GM18873 (cell line): Measurements from ENCODE around the gene ZNF878.
A peak's percentile ranks its signal among the peaks of the same experiment; 100 is the strongest.
"Not testable (repeated sequence)": the region's sequence is repeated elsewhere in the genome, so short reads cannot be mapped to it uniquely, and the experiment has no call there.

Source experiments
- ATAC-seq: cut with Tn5 transposase; IDR thresholded peaks from one replicate; pipeline ENCODE4 v1.9.1; 2021; ENCODE audit warnings: mild to moderate bottlenecking, moderate library complexity, moderate number of reproducible peaks; ENCODE audit not compliant: unreplicated experiment, low FRiP score

The ZNF878 gene

DNA sequence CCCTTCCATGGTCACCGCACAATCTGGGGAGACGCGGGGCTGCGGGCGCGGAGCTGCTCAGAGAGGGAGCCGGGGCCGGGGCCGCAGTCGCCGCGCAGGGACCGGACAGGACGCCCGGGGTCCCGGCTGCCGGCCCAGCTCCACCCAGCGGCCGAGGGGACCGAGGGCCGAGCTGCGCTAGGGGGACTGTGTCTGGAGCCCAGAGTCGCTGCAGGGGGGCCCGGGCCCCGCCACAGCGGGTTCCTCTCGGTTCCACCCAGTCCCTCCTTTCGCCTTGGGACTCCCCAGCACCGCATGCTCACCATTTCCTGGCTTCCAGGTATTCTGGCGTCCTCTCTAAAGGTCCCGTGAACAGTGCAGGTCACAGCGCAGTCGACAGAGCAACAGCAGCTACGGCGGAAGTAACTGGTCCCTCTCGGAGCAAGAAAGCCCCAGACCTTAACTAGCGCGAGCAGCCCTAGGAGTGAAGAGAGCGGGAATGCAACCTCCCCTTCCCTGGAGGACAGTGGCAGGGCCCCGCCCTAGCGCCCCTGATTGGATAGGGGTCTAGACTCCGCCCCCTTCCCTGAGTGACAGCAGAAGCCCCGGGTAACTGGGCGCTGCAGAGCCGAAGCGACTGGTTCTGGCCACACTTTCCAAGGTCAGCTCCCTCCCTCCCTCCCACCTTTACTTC, at the start of gene ZNF878:
ZNF878 (minus strand) TSS at position 465 of the 673 bp plus-strand sequence; CDS start at position 305, 160 bp downstream.
- peak; percentile 73 for ATAC-seq

DNA sequence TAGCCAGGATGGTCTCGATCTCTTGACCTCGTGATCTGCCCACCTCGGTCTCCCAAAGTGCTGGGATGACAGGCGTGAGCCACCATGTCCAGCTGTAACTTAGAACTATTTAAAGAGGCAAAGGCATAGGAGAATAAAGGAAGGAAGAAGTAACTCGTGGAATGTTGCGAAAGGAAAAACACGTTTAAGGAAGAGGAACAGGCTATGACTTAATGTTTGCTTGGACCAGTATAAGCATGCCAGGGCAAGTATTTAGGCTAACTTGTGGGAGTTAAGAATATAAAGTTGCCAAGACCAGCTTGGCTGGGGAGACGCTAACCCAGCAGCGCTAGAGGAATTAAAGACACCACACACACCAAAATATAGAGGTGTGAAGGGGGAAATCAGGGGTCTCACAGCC, 45.3 kb upstream of the ZNF878 start:
- no peak for ATAC-seq

DNA sequence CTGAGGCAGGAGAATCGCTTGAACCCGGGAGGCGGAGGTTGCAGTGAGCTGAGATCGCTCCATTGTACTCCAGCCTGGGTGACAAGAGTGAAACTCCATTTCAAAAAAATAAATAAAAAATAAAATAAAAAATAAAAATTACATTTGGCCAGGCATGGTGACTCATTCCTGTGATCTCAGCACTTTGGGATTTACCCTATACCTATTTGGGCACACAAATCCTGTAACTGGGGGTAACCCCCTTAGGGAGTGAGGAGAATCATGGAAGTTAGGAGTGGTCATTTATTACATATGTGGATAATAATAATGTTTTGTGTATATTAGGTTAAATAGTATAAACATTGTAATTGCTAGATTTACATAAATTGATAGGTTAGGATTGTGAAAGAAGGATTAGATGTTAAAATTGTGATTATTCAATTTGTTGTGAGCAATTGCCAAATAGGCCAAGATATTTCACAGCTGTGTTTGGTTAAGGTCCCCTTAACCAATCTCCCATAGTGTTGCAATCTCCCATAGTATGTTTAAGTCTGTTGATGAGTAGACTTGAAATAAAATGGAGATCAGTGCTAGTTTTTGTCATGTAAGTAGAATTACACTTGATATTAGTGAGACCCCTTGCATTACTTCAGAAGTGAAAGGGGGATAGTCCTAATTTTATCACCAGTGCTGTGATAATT, 42.5 kb upstream of the ZNF878 start:
- no peak for ATAC-seq

DNA sequence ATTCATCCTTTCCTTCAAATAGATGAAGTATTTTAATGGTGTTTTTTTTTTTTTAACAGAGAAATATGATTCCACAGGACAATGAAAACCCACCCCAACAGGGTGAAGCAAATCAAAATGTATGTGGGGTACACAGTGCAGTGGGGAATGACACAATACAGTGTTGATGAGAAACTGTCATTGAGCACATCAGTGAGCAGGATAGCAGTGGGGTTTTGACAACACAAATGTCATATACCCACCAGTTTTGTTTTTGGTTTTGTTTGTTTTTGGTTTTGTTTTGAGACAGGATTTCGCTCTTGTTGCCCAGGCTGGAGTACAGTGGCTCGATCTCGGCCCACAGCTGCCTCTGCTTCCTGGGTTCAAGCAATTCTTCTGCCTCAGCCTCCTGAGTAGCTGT, 41.0 kb upstream of the ZNF878 start:
- ATAC-seq = no peak

DNA sequence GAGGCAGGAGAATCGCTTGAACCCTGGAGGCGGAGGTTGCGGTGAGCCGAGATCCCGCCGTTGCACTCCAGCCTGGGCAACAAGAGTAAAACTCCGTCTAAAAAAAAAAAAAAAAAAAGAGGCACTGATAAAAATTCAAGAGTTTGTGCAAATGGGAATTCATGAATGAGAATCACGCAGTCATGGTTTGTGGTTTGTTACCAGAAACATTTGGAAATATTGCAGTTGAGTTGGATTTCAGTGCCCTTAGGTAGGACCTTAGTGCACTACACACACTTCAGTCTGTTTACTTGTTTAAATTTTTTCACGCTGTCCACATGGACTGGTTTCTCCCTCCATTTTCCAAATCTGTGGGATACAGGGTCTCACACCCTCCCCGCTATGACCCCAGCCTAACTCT, 40.2 kb upstream of the ZNF878 start:
- no peak for ATAC-seq

DNA sequence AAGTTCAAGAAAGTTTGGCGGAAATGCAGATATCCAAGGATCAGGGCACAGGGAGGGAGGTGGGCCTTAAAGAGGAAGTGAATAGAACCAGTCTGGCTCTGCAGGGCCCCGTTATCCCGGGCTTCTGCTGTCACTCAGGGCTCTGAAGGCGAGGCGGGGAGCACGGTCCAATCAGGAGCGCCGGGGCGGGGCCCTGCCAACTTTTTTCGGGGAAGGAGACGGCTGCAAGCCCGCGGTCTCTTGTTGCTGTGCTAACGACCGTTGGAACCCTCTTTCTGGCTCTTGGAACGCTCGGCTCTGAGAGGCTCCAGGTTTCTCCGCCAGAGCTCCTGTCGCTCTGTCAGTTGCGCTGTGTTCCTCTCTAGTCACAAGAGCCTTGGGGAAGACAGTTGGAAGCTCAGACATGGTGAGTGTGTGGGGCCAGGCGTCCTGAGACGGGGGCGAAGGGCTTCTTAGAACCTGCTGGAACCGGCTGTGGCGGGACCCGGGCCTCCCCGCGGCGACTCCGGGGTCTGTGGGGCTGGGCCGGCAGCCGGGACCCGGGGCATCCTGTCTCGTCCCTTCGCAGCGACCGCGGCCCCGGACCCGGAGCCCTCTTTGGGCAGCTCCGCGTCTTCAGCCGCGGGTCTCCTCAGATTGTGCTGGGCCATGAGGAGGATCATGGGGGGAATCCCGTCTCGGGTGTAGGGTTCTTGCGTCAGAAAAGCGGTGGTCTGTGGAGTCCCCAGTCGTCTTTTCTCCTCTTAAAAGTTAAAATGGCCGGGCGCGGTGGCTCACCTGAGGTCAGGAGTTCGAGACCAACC, 39.5 kb upstream of the ZNF878 start:
- ATAC-seq = no peak

DNA sequence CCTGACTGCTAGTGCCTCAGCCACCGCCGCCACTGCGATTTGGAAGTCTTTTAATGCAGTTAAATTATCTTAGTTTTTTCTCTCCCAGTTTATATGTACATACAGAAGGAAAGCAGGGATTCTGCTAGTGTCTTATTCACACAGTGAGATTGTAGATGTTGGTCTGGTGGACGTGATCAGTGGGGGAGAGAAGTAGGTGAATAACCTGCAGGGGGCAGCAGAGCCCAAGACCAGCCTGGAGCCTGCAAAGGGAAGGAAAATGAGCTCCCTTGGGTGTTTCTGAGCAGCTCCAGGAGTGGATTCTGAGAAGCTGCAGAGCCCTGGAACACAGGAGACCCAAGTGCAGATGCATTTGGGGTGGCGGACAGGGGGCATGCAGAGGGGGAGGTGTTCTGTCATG, 38.0 kb upstream of the ZNF878 start:
- ATAC-seq = no peak

DNA sequence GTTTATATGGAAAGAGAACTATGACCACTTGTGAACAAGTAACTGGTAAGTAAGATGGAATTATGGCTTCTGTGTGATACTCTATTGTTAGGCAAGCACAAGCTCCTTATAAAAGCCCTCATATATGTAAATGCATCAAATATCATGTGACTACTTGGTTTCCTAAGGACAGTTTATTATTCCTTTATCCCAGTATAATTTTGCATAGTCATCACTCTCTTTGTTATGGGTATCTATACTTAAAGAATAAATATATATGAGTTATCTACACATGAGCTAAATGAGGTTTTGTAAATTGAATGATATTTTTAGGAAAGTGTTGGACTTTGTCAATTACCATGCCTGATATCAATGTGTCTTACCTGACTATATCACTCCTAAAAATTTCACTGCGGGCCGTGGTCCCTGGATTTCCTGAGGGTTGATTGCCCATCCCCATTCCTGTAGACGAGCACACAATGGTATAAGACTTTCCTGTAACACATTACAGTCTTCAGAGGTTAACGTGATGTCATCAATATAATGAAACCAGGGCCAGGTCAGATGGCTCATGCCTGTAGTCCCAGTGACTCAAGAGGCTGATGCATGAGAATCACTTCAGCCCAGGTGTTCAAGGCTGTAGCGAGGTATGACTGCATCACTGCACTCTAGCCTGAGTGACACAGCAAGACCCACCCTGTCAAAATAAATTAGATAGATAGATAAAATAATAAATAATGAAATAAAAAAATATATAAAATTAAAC, 32.5 kb upstream of the ZNF878 start:
- no peak for ATAC-seq

DNA sequence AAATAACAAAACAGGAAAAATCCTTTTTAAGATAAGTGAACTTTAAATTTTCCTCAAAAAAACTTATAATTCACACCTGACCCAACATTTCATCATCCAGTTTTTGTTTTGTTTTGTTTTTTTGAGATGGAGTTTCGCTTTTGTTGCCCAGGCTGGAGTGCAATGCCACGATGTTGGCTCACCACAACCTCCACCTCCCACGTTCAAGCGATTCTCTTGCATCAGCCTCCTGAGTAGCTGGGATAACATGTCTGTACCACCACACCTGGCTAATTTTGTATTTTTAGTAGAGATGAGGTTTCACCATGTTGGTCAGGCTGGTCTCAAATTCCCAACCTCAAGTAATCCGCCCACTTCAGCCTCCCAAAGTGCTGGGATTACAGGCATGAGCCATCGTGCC, 30.6 kb upstream of the ZNF878 start:
- not testable (repeated sequence) for ATAC-seq

DNA sequence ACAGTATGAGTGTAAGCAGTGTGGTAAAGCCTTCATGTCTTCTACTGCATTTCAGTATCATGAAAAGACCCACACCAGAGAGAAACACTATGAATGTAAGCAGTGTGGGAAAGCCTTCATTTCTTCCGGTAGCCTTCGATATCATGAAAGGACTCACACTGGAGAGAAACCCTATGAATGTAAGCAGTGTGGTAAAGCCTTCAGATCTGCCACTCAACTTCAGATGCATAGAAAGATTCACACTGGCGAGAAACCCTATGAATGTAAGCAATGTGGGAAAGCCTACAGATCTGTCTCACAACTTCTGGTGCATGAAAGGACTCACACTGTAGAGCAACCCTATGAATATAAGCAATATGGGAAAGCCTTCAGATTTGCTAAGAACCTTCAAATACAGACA, 24.6 kb upstream of the ZNF878 start:
- no peak for ATAC-seq

DNA sequence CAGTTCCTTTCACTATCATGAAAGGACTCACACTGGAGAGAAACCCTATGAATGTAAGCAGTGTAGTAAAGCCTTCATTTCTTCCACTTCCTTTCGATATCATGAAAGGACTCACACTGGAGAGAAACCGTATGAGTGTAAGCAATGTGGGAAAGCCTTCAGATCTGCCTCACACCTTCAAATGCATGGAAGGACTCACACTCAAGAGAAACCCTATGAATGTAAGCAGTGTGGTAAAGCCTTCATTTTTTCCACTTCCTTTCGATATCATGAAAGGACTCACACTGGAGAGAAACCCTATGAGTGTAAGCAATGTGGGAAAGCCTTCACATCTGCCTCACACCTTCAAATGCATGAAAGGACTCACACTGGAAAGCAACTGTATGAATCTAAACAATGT, 23.6 kb upstream of the ZNF878 start:
- not testable (repeated sequence) for ATAC-seq

DNA sequence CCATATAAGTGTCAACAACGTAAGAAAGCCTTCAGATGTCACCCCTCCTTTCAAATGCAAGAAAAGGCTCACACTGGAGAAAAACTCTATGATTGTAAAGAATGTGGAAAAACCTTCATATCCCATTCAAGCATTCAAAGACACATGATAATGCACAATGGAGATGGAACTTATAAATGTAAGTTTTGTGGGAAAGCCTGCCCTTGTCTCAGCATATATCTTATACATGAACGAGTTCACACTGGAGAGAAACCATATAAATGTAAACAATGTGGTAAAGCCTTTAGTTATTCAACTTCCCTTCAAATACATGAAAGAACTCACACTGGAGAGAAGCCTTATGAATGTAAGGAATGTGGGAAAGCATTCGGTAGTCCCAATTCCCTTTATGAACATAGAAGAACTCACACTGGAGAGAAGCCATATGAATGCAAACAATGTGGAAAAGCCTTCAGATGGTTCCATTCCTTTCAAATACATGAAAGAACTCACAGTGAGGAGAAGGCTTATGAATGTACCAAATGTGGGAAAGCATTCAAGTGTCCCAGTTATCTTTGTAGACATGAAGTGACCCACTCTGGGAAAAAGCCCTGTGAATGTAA, 22.9 kb upstream of the ZNF878 start:
- ATAC-seq = no peak

DNA sequence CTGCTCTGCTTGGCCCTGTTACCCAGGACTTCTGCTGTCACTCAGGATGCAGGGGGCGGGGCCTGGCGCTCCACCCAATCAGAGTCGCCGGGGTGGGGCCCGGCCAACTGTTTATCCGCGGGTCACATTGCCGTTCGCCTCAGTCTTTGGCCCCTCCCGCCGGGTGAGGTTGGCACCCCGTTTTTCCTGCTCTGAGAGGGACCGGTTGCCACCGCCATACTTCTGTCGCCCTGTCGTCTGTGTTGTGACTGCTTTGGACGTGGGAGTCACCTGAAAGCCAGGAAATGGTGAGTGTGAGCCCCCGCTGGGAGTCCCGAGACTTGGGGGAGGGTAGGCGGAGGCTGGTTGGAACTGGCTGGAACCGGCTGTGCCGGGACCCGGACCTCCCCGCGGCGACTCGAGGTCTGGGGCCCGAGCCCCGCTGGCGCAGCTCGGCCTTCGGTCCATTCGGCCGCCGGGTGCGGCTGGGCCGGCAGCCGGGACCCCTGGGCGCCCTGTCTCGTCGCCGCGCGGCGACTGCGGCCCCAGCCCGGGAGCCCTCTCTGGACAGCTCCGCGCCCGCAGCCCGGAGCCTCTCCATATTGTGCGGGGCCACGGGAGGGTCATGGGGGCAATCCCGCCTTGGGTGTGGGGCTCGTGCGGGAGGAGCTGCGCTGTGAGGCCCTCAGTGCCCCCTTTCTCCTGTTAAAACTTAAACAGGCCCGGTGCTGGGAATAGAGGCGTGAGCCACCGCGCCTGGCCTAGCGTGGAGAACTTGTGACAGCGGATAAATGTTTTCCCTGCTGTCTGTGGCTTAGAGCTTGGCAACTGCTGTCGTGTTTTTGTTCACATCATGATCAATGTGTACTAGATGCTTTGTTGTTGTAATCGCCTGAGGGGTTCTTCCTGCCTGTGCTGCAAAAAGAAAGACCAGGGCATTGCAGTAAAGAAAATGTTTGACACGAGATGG, 12.1 kb upstream of the ZNF878 start, which contains the start of gene ZNF844:
ZNF844 (plus strand) TSS at position 142 of the 949 bp plus-strand sequence; CDS start at position 285, 143 bp downstream.
- peak; percentile 68 for ATAC-seq

DNA sequence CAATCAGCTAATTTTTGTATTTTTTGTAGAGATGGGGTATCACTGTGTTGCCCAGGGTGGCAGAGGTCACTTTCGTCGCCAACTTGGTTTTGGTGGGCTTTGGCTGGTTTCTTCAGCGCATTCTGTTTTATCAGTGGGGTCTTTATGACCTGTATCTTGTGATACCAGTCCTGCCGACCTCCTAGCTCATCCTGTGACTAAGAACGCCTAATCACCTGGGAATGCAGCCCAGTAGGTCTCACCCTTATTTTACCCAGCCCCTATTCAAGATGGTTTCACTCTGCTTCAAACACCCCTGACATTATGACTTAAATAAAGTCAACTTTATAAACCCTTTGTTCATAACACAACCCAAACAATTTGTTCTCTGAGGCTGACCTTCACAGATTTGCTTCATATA, 3.0 kb upstream of the ZNF878 start:
- no peak for ATAC-seq

DNA sequence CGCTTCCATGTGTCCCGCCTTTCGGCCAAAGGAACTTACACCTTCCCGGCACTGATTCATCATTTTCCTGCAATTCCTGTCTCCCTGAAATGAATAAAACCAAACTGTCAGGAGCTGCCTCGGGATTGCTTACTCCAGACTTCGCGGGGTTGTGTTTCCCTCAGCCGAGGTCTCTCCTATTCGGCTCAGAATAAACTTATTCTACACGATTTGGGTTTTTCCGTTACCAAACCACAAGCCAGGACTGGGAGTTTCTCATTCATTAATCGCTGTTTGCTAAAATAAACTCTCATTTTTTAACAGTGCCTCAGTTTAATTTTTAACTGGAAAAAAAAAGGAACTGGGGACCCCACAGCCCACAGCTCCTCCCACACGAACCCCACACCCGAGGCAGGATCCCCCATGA, 667 bp downstream of the ZNF878 start:
- ATAC-seq = no peak

DNA sequence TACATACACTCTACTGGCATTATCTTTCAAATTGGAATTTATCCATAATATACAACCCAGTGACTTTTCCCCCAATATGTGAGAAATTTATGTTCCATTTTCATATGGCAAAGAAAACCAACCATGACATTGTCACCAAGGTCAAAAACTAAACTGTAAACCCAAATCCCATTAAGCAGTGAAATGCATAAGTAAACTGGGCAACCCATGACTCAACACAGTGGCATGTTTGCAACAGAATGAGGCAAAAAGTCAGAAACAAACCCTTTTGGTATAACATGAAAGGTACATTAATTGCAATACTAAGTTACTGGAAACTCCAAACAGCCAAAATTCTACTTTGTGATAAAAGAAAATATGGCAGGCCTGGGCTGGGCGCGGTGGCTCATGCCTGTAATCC, 4.9 kb downstream of the ZNF878 start:
- no peak for ATAC-seq

DNA sequence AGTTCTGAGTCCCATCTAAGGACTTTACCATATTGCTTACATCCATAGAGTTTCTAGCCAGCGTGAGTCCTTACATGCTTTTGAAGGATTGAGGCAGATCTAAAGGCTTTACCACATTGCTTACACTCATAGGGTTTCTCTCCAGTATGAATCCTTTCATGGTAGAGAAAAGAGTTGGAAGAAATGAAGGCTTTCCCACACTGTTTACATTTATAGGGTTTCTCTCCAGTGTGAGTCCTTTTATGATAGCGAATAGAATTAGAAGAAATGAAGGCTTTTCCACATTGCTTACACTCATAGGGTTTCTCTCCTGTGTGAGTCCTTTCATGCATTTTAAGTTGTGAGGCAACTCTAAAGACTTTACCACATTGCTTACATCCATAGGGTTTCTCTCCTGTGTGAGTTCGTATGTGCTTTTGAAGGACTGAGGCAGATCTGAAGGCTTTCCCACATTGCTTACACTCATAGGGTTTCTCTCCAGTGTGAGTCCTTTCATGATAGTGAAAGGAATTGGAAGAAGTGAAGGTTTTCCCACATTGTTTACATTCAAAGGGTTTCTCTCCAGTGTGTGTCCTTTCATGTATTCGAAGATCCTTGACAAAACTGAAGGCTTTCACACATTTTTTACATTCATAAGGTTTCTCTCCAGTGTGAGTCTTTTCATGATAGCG, 8.9 kb downstream of the ZNF878 start:
- ATAC-seq = no peak

DNA sequence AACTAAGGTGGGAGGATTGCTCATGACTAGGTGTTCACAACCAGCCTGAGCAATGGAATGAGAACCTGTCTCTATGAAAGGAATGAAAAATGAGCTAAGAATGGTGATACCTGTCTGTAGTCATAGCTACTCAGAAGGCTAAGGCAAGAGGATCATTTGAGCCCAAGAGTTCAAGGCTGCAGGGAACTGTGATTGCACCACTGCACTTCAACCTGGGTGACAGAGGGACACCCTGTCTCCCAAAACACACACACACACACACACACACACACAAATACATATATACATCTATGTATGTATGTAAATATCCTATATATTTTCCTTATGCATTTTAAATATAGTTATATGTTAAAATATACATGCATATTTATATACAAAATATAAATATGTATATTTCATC, 9.9 kb downstream of the ZNF878 start:
- no peak for ATAC-seq
